GM23248 (cell line): Measurements from ENCODE around the gene COX7A2. TPM values are rescaled to one million over a fixed set of nuclear protein-coding genes. Genes with fewer than 3 reads are reported as not detected.

ENCODE experiments used
- DNase-seq: peaks from one replicate; pipeline ENCODE4 v3.0.0-alpha.2; 2015
- H2AFZ ChIP-seq: fragments of 200-600 bp; sonication (generic); 2 replicates; pipeline ENCODE4 v1.6.1; 2016; ENCODE audit warnings: antibody characterized with exemption
- H3F3A ChIP-seq: fragments of 200-600 bp; sonication (generic); 2 replicates; pipeline ENCODE4 v1.6.1; 2016; ENCODE audit warnings: mild to moderate bottlenecking, antibody characterized with exemption, mixed run types; ENCODE audit not compliant: insufficient read depth
- H3K27ac ChIP-seq: fragments of 200-600 bp; sonication (generic); 2 replicates; pipeline ENCODE4 v1.5.1; 2016; ENCODE audit warnings: mild to moderate bottlenecking
- H3K27me3 ChIP-seq: fragments of 200-600 bp; sonication (generic); replicated peaks from 2 replicates; pipeline ENCODE4 v1.6.1; 2016; ENCODE audit warnings: mild to moderate bottlenecking; ENCODE audit not compliant: insufficient read depth
- H3K36me3 ChIP-seq: fragments of 200-600 bp; sonication (generic); 2 replicates; pipeline ENCODE4 v1.6.1; 2016; ENCODE audit warnings: low read depth, mild to moderate bottlenecking
- H3K4me1 ChIP-seq: fragments of 200-600 bp; sonication (generic); 2 replicates; pipeline ENCODE4 v1.6.1; 2016; ENCODE audit warnings: mild to moderate bottlenecking; ENCODE audit not compliant: insufficient read depth
- H3K4me2 ChIP-seq: fragments of 200-600 bp; sonication (generic); one replicate; pipeline ENCODE4 v1.6.1; 2016; ENCODE audit warnings: mild to moderate bottlenecking; ENCODE audit not compliant: unreplicated experiment
- H3K4me3 ChIP-seq: fragments of 200-600 bp; sonication (generic); 2 replicates; pipeline ENCODE4 v1.5.1; 2016; ENCODE audit warnings: mild to moderate bottlenecking
- H3K79me2 ChIP-seq: fragments of 200-600 bp; sonication (generic); 2 replicates; pipeline ENCODE4 v1.6.1; 2016; ENCODE audit warnings: mild to moderate bottlenecking; ENCODE audit not compliant: insufficient read depth
- H3K9ac ChIP-seq: fragments of 200-600 bp; sonication (generic); 2 replicates; pipeline ENCODE4 v1.6.1; 2016; ENCODE audit warnings: mild to moderate bottlenecking
- H3K9me2 ChIP-seq: fragments of 200-600 bp; sonication (generic); 2 replicates; pipeline ENCODE4 v1.6.1; 2016; ENCODE audit warnings: mixed run types, mild to moderate bottlenecking, moderate library complexity; ENCODE audit not compliant: insufficient read depth
- H3K9me3 ChIP-seq: fragments of 200-600 bp; sonication (generic); one replicate; pipeline ENCODE4 v1.6.1; 2017; ENCODE audit warnings: low read depth
- H4K20me1 ChIP-seq: fragments of 200-600 bp; sonication (generic); 2 replicates; pipeline ENCODE4 v1.6.0; 2016; ENCODE audit not compliant: insufficient read depth
- EZH2 ChIP-seq: fragments of 200-600 bp; sonication (generic); IDR thresholded peaks from 2 replicates; pipeline ENCODE4 v1.6.1; 2018; ENCODE audit warnings: antibody characterized with exemption, mild to moderate bottlenecking; ENCODE audit not compliant: insufficient read depth, poor library complexity, severe bottlenecking
- EZH2phosphoT487 ChIP-seq: fragments of 200-600 bp; sonication (generic); IDR thresholded peaks from 2 replicates; pipeline ENCODE4 v1.6.1; 2018; ENCODE audit warnings: antibody characterized with exemption, moderate library complexity, mild to moderate bottlenecking, low read depth; ENCODE audit not compliant: insufficient read depth
- WGBS, 2 experiments: methylation state at CpG; one replicate each; pipeline ENCODE4 v1.1.6; 2015 to 2017; ENCODE audit warnings: low lambda C conversion rate in 2 of 2, low coverage in 1 of 2; ENCODE audit errors: missing lambda C conversion rate in 2 of 2; 5-methylcytosine and 5-hydroxymethylcytosine counted together
- in situ Hi-C: fragments of 300-500 bp; cut with MboI; formaldehyde crosslinking; loops from 2 replicates; pipeline ENCODE4 v1.15.0; 2020
- polyA plus RNA-seq: library from polyadenylated mRNA; unstranded; fragments of >200 nt; fragmentation: Nextera tagmentation; extraction: Ambion mirVana; gene quantifications from 2 replicates; pipeline ENCODE4 v1.2.1, GENCODE V29; 2016
- total RNA-seq: library from RNA; depleted of rRNA; stranded (reverse); fragments of >200 nt; shearing (Covaris generic); gene quantifications from 2 replicates; pipeline ENCODE4 v1.2.3, GENCODE V29; 2014

COX7A2 gene
- total and polyA plus RNA-seq, 2 experiments from 2014 or later, result 166 to 666 TPM

- TF ChIP-seq EZH2 (no peak), EZH2phosphoT487 (no peak)
- no peaks in the 10 kb centered on the region for H3K9me3 ChIP-seq
- no peaks in the 10 kb centered on the region for H3F3A ChIP-seq
- no peak for DNase-seq
- no peak overlapping the region for H2AFZ ChIP-seq
- in situ Hi-C loops, result no loop called here
- no peaks in the 10 kb centered on the region for H3K27me3 ChIP-seq
- H3K4me2 ChIP-seq, result peak overlapping the region; percentile 96
- 0 out of 2 replicates have a peak, but pooled peaks cover 8% of the 10 kb centered on the region for H4K20me1 ChIP-seq
- H3K27ac ChIP-seq, result peak overlapping the region; percentile 39; the same call in 1 of the 2 replicates
- H3K36me3 ChIP-seq, result no peaks in the 10 kb centered on the region
- H3K9me2 ChIP-seq, result no peaks in the 10 kb centered on the region
- peak overlapping the region; percentile 91 for H3K9ac ChIP-seq
- peak overlapping the region; percentile 83 for H3K4me3 ChIP-seq
- H3K4me1 ChIP-seq, result peaks cover 51% of the 10 kb centered on the region
- H3K79me2 ChIP-seq, result peaks cover 88% of the 10 kb centered on the region
Measured at GRCh38 chr6:75281653-75282052, 38.1 kb upstream of the COX7A2 start.

- peak; percentile 65 for DNase-seq
- Histone ChIP-seq H3K9me3 (no peaks in the 10 kb centered on the region), H4K20me1 (0 out of 2 replicates have a peak, but pooled peaks cover 12% of the 10 kb centered on the region), H3K36me3 (no peaks in the 10 kb centered on the region), H3K4me1 (peaks cover 58% of the 10 kb centered on the region), H3K27me3 (no peaks in the 10 kb centered on the region), H3K9me2 (no peaks in the 10 kb centered on the region), H3K27ac (peak overlapping the region; percentile 39), H3K9ac (peak overlapping the region; percentile 91), H3K79me2 (peaks cover 95% of the 10 kb centered on the region), H2AFZ (no peak overlapping the region), H3K4me3 (peak overlapping the region; percentile 83), H3K4me2 (peak overlapping the region; percentile 96), H3F3A (peaks cover 13% of the 10 kb centered on the region)
- TF ChIP-seq EZH2phosphoT487 (no peak), EZH2 (no peak)
- WGBS, 2 experiments, result 29 to 30% methylated on average over 4 of the region's 4 CpGs
- in situ Hi-C loops, result no loop called here
Measured at GRCh38 chr6:75280131-75280855, 36.7 kb upstream of the COX7A2 start.

GRCh38 chr6:75279418-75279817, 35.8 kb upstream of the COX7A2 start:
- no peak for TF ChIP-seq EZH2
- no peak for TF ChIP-seq EZH2phosphoT487
- Histone ChIP-seq H3K4me2 (no peak overlapping the region), H3K27me3 (no peaks in the 10 kb centered on the region), H3K79me2 (peaks cover 96% of the 10 kb centered on the region), H3K9me2 (no peaks in the 10 kb centered on the region), H3K27ac (0 out of 2 replicates have a peak overlapping the region, but pooled peaks have one; percentile 39), H3F3A (peaks cover 15% of the 10 kb centered on the region), H3K4me1 (peaks cover 66% of the 10 kb centered on the region), H3K9me3 (no peaks in the 10 kb centered on the region), H2AFZ (no peak overlapping the region), H4K20me1 (0 out of 2 replicates have a peak, but pooled peaks cover 12% of the 10 kb centered on the region), H3K36me3 (no peaks in the 10 kb centered on the region), H3K4me3 (no peak overlapping the region), H3K9ac (no peak overlapping the region)
- no peak for DNase-seq
- 55 to 64% methylated on average over 2 of the region's 2 CpGs for WGBS, 2 experiments
- in situ Hi-C loops, result no loop called here

- Histone ChIP-seq H3K9me2 (no peaks in the 10 kb centered on the region), H3K9me3 (no peaks in the 10 kb centered on the region), H3K4me3 (no peak overlapping the region), H3F3A (peaks cover 15% of the 10 kb centered on the region), H3K9ac (no peak overlapping the region), H3K27me3 (no peaks in the 10 kb centered on the region), H3K4me2 (no peak overlapping the region), H3K4me1 (peaks cover 74% of the 10 kb centered on the region), H3K27ac (no peak overlapping the region), H3K79me2 (peaks cover 96% of the 10 kb centered on the region), H2AFZ (no peak overlapping the region), H4K20me1 (0 out of 2 replicates have a peak, but pooled peaks cover 12% of the 10 kb centered on the region), H3K36me3 (no peaks in the 10 kb centered on the region)
- in situ Hi-C loops, result no loop called here
- WGBS, 2 experiments, result 65 to 66% methylated on average over 4 of the region's 4 CpGs
- peak; percentile 22 for DNase-seq
- TF ChIP-seq EZH2phosphoT487, result no peak
Measured at GRCh38 chr6:75278474-75279077, 35.0 kb upstream of the COX7A2 start.
